HepG2 (cell line): ENCODE results near the gene SAMD4A. TPM values are rescaled to one million over a fixed set of nuclear protein-coding genes. Genes with fewer than 3 reads are reported as not detected.
A peak's percentile ranks its signal among the peaks of the same experiment; 100 is the strongest.

Experiments used
- ATRX ChIP-seq: sonication (generic); formaldehyde crosslinking; IDR thresholded peaks from 2 replicates; pipeline ENCODE4 v1.4.0; 2020; ENCODE audit warnings: missing genetic modification reagents, borderline replicate concordance
- CCDC6 ChIP-seq: sonication (generic); formaldehyde crosslinking; IDR thresholded peaks from 2 replicates; pipeline ENCODE4 v1.8.1; 2022; ENCODE audit warnings: mild to moderate bottlenecking, missing genetic modification reagents, moderate library complexity
- FOSL2 ChIP-seq: sonication (generic); formaldehyde crosslinking; IDR thresholded peaks from 2 replicates; pipeline ENCODE4 v1.4.0; 2020; ENCODE audit warnings: missing genetic modification reagents
- HNRNPUL1 ChIP-seq: fragments of 200-400 bp; formaldehyde crosslinking; IDR thresholded peaks from 2 replicates; pipeline ENCODE4 v1.6.1; 2017; ENCODE audit warnings: low read depth, mild to moderate bottlenecking, low read length, moderate library complexity
- KDM2A ChIP-seq: sonication (generic); formaldehyde crosslinking; IDR thresholded peaks from 2 replicates; pipeline ENCODE4 v1.4.0; 2020; ENCODE audit warnings: low read depth, missing genetic modification reagents, borderline replicate concordance
- KLF12 ChIP-seq: sonication (generic); formaldehyde crosslinking; IDR thresholded peaks from 2 replicates; pipeline ENCODE4 v1.4.0; 2020; ENCODE audit warnings: missing genetic modification reagents, borderline replicate concordance
- KMT2B ChIP-seq: IDR thresholded peaks from 2 replicates; pipeline ENCODE4 v1.6.1; 2016; ENCODE audit warnings: missing genetic modification reagents, missing compliant biosample characterization
- MEF2D ChIP-seq: sonication (generic); formaldehyde crosslinking; IDR thresholded peaks from 2 replicates; pipeline ENCODE4 v1.5.1; 2020; ENCODE audit warnings: mild to moderate bottlenecking, missing genetic modification reagents
- MYC ChIP-seq: sonication (generic); formaldehyde crosslinking; IDR thresholded peaks from 2 replicates; pipeline ENCODE4 v1.9.0; 2021; ENCODE audit warnings: missing genetic modification reagents, borderline replicate concordance
- NONO ChIP-seq, 2 experiments: fragments of 450-650 bp in 1 of 2; sonication (generic) in 1 of 2; formaldehyde crosslinking in 1 of 2; IDR thresholded peaks in 1 of 2; conservative IDR thresholded peaks in 1 of 2; 2 replicates each; pipeline versions ENCODE4 v1.6.1 to v1.8.0; 2017 to 2022; ENCODE audit warnings: mild to moderate bottlenecking in 1 of 2, missing genetic modification reagents in 1 of 2, moderate library complexity in 1 of 2
- NR2C2 ChIP-seq: sonication (generic); formaldehyde crosslinking; IDR thresholded peaks from 2 replicates; pipeline ENCODE4 v1.4.0; 2020; ENCODE audit warnings: missing genetic modification reagents, mild to moderate bottlenecking, moderate library complexity, borderline replicate concordance
- PCBP2 ChIP-seq: fragments of 200-400 bp; formaldehyde crosslinking; optimal IDR thresholded peaks from 2 replicates; pipeline ENCODE3; 2018; ENCODE audit warnings: low read length, low read depth; ENCODE audit not compliant: poor library complexity, severe bottlenecking
- POLR2AphosphoS2 ChIP-seq: IDR thresholded peaks from 2 replicates; pipeline ENCODE4 v1.6.1; 2011; ENCODE audit warnings: low read depth, low read length, improper control_type of control experiment
- PRDM4 ChIP-seq: sonication (generic); formaldehyde crosslinking; IDR thresholded peaks from 2 replicates; pipeline ENCODE4 v1.9.0; 2021; ENCODE audit warnings: missing genetic modification reagents, borderline replicate concordance
- RBM39 ChIP-seq: fragments of 200-400 bp; formaldehyde crosslinking; IDR thresholded peaks from one replicate; pipeline ENCODE4 v1.6.1; 2018; ENCODE audit warnings: antibody characterized with exemption, mild to moderate bottlenecking, low read depth, low read length; ENCODE audit not compliant: poor library complexity, severe bottlenecking
- SALL2 ChIP-seq: sonication (generic); formaldehyde crosslinking; IDR thresholded peaks from 2 replicates; pipeline ENCODE4 v1.8.1; 2023; ENCODE audit warnings: mild to moderate bottlenecking, missing genetic modification reagents, inconsistent platforms
- STAG1 ChIP-seq: sonication (generic); formaldehyde crosslinking; IDR thresholded peaks from 2 replicates; pipeline ENCODE4 v1.4.0; 2020; ENCODE audit warnings: missing genetic modification reagents
- ZHX1 ChIP-seq: sonication (generic); formaldehyde crosslinking; IDR thresholded peaks from 2 replicates; pipeline ENCODE4 v1.8.1; 2022; ENCODE audit warnings: low read depth, mild to moderate bottlenecking, missing genetic modification reagents
- ZNF331 ChIP-seq: sonication (generic); formaldehyde crosslinking; IDR thresholded peaks from 2 replicates; pipeline ENCODE4 v1.4.0; 2020; ENCODE audit warnings: missing genetic modification reagents
- ZNF598 ChIP-seq: sonication (generic); formaldehyde crosslinking; IDR thresholded peaks from 2 replicates; pipeline ENCODE4 v1.5.1; 2020; ENCODE audit warnings: mild to moderate bottlenecking, missing genetic modification reagents, borderline replicate concordance
- ZNF703 ChIP-seq: sonication (generic); formaldehyde crosslinking; IDR thresholded peaks from 2 replicates; pipeline ENCODE4 v1.5.1; 2020; ENCODE audit warnings: missing genetic modification reagents, mild to moderate bottlenecking, moderate library complexity, borderline replicate concordance
- ZNF772 ChIP-seq: sonication (generic); formaldehyde crosslinking; IDR thresholded peaks from 2 replicates; pipeline ENCODE4 v1.5.0; 2020; ENCODE audit warnings: mild to moderate bottlenecking, missing genetic modification reagents
- ZNF790 ChIP-seq: sonication (generic); formaldehyde crosslinking; IDR thresholded peaks from 2 replicates; pipeline ENCODE4 v1.8.0; 2022; ENCODE audit warnings: missing genetic modification reagents, mild to moderate bottlenecking, borderline replicate concordance
- ZSCAN12 ChIP-seq: sonication (generic); formaldehyde crosslinking; IDR thresholded peaks from 2 replicates; pipeline ENCODE4 v1.9.0; 2021; ENCODE audit warnings: mild to moderate bottlenecking, missing genetic modification reagents
- ZSCAN31 ChIP-seq: sonication (generic); formaldehyde crosslinking; IDR thresholded peaks from 2 replicates; pipeline ENCODE4 v1.5.0; 2020; ENCODE audit warnings: low read depth, mild to moderate bottlenecking, missing genetic modification reagents
- polyA plus RNA-seq, 8 experiments: library from polyadenylated mRNA; depleted of rRNA in 3 of 8; stranded (reverse) in 7 of 8; unstranded in 1 of 8; fragments of >200 nt; fragmentation: Illumina TruSeq in 4 of 8; extraction: Trizol in 4 of 8; gene quantifications; 2 replicates each; pipeline versions ENCODE4 v1.2.1 to v1.2.3, GENCODE V29; 2011 to 2016; ENCODE audit warnings: low read depth in 4 of 8, missing spikeins in 1 of 8, mixed read lengths in 1 of 8; ENCODE audit not compliant: insufficient read depth in 1 of 8
- total RNA-seq, 5 experiments: library from RNA; depleted of rRNA; stranded (reverse); fragments of >200 nt; fragmentation: Illumina TruSeq; extraction: Trizol; gene quantifications; 2 replicates each; pipeline ENCODE4 v1.2.3, GENCODE V29; 2016; ENCODE audit warnings: low read depth in 1 of 5

SAMD4A gene
- total and polyA plus RNA-seq, 2 of the 13 experiments (the other 11 are each of a cell fraction or from before 2014, with no cell fraction given), result 11.8 to 13.0 TPM

- TF ChIP-seq POLR2AphosphoS2 (peak; percentile 73; the same call in 1 of the 2 replicates), ZSCAN31 (CRISPR knock-in tag) (no peak), ZNF331 (CRISPR knock-in tag) (peak; percentile 31; the same call in 1 of the 2 replicates), MEF2D (0 out of 2 replicates have a peak, but pooled peaks have one; percentile 23), ZNF703 (CRISPR knock-in tag) (no peak), PCBP2 (no peak), ZSCAN12 (no peak; the same call in 1 of the 2 replicates), STAG1 (CRISPR knock-in tag) (no peak), ATRX (CRISPR knock-in tag) (no peak), ZHX1 (CRISPR knock-in tag) (no peak), RBM39 (peak; percentile 38), HNRNPUL1 (no peak), KDM2A (CRISPR knock-in tag) (peak; percentile 11; the same call in 1 of the 2 replicates), NONO (IDR thresholded peaks at IDR 0.05) (no peak), NONO (CRISPR knock-in tag; conservative IDR thresholded peaks at IDR 0.05) (no peak), NR2C2 (CRISPR knock-in tag) (no peak), KLF12 (no peak), KMT2B (peak; percentile 50; the same call in 1 of the 2 replicates), PRDM4 (CRISPR knock-in tag) (no peak), FOSL2 (CRISPR knock-in tag) (peak; percentile 46; the same call in 1 of the 2 replicates), ZNF790 (no peak), ZNF598 (CRISPR knock-in tag) (no peak), SALL2 (CRISPR knock-in tag) (no peak; the same call in 1 of the 2 replicates), CCDC6 (CRISPR knock-in tag) (0 out of 2 replicates have a peak, but pooled peaks have one; percentile 16), MYC (CRISPR knock-in tag) (peak; percentile 71; the same call in 1 of the 2 replicates), ZNF772 (no peak)
Observed at GRCh38 chr14:54565785-54566409, 1.0 kb upstream of the SAMD4A start (continued).
